HG02763 (cell line): ENCODE measurements around the gene APCDD1.

Experiments used
- ATAC-seq: cut with Tn5 transposase; IDR thresholded peaks from one replicate; pipeline ENCODE4 v1.9.1; 2021; ENCODE audit warnings: mild to moderate bottlenecking, moderate library complexity; ENCODE audit not compliant: unreplicated experiment

APCDD1 gene

DNA sequence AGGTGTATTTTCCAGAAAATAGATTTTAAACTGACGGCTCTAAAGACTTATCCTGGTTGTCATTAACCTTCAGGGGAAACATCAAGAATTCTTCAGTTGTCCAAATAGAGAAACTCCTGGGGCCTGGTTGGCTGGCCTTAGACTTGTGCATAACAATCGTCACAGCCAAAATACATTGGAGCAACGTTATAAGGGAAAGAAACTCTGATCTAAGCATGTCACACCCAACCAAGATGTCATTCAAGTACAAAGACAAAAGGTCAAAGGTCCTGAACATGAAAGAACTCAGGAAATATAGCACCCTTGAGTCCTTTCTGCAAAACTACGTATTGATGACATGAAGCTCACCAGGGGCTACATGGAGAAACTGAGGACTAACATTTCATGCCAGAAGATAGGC is 23.8 kb upstream of the APCDD1 start:
- ATAC-seq: no peak

DNA sequence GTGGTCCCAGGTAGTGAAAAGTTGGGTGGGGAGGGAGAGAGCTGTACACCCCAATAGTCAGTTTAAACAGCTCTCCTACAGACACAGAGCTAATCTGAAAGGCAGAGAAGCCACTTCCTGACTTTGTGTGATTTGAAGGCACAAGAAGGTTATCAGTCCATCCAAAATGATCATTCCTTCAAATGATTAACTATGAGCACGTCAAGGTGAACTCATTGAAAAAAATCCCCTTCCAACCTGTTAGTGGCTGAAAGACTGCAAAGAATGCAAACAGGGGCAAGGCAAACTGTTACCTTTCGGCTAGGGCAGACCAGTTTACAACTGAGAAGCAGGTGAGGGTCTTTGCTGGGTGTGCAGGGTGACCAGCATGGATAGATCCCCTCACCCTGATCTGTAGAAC is 22.8 kb upstream of the APCDD1 start:
- no peak for ATAC-seq

DNA sequence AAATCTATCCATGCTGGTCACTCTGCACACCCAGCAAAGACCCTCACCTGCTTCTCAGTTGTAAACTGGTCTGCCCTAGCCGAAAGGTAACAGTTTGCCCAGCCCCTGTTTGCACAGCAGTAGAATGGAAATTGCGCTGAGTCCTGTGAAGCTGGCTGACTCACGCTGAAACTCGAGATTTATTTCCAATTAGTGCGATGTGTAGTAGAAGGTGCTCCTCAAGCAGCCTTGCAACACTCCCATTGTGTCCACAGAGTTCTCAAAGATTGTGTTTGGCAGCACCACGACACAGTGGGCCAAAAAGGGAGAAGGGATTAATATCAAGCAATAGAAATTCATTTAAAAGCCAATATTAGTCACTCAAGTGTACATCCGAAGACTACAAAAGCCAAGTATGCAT is 21.7 kb upstream of the APCDD1 start:
- no peak for ATAC-seq

- no peak for ATAC-seq
These were observed 18.3 kb upstream of the APCDD1 start for GRCh38 chr18:10436160-10436559.

DNA sequence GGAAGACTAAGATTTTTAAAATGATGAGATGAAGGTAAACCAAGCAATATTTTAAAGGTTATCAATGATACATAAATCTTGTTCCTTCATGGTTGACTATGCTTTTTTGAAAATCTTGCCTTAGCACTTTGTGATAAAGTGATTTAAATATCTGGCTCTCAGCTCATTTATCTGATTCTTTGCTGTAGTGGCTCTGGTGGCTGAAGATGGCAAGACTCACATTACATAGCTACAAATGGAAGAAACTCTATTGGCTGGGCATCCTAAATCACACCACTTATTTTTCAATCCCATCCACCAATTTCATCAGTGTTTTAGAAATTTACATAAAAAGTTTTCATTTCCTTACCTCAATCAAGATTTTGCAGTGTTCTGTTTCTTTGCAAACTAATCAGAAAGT is 16.6 kb upstream of the APCDD1 start:
- ATAC-seq: no peak

DNA sequence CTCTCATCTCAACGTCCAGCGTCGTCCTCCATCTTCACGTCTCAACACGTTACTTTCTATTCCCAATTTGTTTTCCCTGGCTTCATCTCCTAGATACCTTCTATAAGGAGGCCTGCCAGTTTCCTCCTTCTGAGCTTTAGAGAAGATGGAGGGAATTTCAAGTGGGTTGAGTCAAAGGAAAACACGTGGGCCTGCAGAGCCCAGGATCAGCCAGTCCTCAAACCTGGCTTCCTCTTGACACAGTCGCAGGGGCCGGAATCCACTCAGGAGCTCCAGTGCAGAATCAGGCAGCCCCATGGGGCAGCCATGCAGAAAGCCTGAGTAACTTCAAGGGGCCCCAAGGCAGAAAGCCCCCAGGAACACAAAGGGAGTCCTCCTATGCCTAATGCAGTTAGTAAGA is 14.5 kb upstream of the APCDD1 start:
- no peak for ATAC-seq

DNA sequence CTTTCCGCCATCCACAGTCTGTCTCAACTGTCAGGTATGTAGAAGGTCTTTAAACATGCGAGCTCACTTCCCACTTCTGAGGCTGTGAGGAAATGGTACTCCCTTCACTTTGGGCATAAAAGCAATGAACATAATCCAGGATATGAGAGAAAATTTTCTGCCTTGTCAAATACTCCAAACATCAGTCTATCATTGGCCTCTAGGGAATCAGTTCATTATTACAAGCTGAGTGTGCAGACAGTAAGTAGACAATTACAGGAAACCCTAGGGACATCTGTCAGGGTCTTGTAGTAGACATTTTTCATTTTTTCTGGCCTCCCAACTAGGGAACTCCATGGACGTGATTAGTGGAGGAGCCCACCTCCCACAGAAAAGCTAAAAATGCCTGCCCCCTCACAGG is 13.6 kb upstream of the APCDD1 start:
- ATAC-seq: no peak

DNA sequence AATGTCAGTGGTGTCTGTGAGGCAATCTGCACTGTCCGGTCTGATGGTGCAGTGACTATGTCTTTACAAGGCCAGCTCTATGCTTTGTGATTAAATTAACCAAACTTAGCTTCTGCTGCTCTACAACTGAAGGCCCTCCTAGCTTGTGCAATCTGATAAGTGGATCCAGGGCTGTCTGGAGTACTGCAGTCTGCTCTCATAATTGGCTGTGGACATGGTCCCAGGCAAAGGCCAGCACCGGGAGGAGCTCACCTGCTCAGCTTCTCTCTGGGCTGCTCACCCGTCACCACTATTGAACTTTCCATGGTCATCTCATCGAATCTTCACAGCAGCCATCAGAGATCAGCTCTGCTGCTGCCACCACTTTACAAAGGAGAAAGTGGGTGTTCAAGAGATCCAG is 13.0 kb upstream of the APCDD1 start:
- no peak for ATAC-seq

GRCh38 chr18:10442551-10442971 is 11.9 kb upstream of the APCDD1 start:
- ATAC-seq: no peak

- no peak for ATAC-seq
These were observed 11.4 kb upstream of the APCDD1 start for GRCh38 chr18:10443001-10443400.

- no peak for ATAC-seq
These were observed 10.0 kb upstream of the APCDD1 start for GRCh38 chr18:10444314-10445006.

DNA sequence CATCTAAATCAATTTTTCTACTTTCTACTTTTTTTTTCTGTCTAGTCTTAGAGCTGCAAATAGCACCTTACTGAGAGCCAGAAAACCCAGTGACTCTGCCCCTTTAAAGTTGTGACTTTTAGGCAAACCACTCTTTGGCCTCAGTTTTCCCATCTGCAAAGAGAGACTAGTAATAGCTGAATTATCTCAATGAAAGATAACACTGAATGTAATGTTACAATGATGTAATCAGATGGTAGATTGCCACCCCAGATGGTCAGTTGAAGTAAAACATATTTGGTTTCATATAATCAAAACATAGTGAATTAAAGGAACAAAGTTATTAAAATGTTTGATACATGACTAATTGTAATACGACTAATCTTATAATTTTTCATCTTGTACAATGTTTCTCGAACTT is 5.0 kb upstream of the APCDD1 start:
- ATAC-seq: no peak

DNA sequence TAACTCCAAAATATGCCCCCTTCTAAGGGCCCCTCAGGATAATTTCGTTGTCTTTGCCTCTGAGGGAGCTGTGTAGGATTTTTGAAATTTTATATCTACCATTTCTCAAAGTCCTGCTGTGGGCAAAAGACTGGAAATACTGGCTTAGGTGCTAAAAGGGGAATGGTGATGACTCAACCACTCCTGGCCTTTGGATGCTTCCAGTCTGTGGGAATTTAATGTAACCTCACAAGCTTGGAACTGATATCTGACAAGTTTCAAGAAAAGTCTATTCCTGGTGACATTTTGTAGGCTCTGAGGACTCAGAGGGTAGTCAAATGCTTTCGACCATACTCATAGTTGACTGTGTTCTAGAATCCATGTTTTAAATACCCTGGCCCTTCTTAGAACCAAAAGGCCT is 3.4 kb upstream of the APCDD1 start:
- no peak for ATAC-seq

DNA sequence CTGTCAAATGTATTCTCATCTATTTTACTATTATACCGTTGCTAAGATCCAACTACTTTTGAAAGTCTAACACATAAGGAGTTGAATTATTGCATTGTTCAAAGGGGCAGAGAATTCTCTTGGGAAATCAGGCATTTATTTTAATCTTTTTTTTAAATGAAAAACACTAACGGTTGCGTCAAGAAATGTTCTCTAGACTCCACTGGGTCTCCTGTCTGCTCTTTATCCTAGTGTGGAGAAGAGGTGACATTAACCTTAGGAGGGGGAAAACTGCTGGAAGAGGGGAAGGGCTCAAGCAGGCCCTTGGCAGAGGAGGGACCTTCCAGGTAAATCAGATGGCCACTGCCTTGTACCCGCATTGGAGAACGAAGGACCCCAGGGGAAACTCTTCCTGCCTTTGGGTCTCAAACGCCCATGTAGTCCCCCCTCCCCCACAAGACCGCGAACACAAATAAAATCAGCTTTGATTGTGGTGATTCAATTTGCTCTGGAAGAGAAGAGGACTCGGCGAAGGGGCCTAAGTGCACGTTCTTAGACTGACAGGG is 1.1 kb upstream of the APCDD1 start:
- ATAC-seq: no peak

DNA sequence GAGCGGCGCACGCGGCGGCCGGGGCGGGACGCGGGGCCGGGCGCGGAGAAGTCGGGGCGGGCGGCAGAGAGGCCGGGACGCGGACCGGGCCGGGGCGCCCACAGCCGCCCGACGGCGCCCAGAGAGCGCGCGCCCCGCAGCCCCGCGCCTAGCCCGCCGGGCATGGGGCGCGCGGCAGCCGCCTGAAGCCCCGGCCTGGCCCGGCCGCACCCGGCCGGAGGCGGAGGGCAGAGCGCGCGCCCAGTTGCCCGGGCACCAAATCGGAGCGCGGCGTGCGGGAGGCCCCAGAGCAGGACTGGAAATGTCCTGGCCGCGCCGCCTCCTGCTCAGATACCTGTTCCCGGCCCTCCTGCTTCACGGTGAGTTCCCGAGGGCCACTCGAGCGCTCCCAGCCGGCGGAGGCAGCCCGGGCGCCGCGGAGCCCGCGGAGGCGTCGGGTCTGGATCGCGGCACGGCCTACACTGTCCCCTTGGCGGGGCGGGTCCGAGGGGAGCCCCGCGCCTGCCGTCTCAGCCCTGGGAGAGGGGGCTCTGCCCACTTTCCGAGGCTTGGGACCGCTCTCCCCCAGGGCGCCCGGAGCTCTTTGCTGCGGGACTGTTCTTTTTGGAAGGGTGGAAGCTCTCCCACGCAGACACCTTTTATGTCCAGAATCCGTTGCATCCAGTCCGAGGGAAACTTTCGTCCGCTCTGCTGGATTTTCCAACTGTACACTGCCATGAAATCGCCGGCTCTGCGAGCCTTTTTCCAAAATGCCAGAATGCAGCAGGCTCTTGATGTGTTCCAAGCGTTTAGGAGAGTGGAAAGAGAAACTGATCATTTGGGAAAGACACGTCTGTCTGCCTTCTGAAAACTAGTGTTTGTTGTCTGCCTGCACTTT is 484 bp downstream of the APCDD1 start:
- ATAC-seq: no peak

DNA sequence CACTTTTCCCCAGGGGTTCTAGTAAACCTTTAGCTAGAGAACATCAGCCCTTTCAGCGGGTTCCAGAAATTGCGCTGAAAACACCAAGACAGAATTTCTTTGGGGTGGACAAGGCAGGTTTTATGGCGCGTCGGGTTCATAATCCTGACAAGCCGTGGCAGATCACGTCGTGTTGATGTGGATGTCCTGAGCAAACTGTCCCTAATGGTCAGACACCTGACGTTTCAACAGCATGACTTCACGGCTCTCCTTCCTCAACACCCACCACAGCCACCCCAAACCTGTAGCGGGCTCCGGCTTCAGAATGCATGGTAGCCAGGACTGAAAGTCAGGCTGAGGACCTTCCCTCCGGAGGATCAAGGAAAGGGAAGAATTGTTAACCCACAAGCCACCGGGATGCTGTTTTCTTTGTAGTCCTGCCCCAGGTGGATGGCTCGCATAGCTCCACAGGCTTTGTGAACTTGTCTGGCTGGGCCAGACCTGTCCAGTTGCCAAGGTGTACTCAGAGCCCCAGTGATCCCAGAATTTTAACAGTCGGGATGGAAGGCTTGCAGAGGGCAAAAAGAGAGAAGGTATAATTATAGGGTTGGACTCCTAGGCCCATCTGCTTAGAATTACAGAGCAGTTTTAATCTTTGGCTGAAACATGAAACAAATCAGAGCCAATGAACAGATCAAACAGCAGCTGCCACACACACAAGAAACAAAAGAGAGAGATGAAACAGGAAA is 1.5 kb downstream of the APCDD1 start:
- no peak for ATAC-seq

DNA sequence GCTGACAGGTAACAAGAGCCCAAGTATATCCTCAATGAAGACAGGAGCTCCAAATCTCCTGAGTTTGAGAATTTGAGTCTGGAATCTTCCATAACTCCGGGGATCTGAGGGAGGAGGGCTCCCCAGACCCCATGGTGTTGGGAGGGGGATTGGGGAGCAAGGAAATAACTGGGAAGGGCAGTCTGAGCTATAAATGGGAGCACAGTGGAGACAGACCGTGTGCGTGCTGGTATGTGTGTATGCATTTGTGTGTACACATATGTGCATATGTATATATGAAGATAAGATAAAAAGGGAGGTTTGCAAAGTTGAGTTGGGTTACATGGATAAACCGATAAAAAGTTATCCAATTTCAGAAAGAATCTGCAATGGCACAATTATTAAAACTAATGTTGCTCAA is 2.3 kb downstream of the APCDD1 start:
- ATAC-seq: no peak

- no peak for ATAC-seq
These were observed 2.7 kb downstream of the APCDD1 start for GRCh38 chr18:10457128-10457527.

- ATAC-seq: no peak
These were observed 3.3 kb downstream of the APCDD1 start for GRCh38 chr18:10457767-10458166.

- no peak for ATAC-seq
These were observed 4.3 kb downstream of the APCDD1 start for GRCh38 chr18:10458691-10459090.

DNA sequence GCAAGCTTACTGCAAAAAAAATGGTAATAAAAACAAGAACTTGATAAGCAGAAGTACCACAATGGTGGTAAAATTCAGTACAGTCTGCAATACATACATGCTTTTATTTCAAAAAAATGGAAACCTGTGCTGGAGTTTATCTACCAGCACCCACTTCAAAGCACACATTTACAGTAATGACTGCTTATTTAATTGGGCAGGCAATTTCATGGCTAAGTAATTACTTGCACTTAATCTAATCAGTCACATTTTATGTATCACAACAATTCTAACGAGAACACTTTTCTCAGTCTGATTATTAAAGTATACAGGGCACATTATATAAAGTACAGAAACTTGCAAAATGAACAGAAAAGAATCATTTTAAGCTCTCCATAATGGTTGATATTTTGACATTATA is 5.2 kb downstream of the APCDD1 start:
- no peak for ATAC-seq
